Natural killer cell (primary cell): ENCODE measurements around the gene CDH13. TPM values are rescaled to one million over a fixed set of nuclear protein-coding genes. Genes with fewer than 3 reads are reported as not detected.

Source experiments
- ATAC-seq, 3 donors: fragments of 150-1000 bp in 2 of 3; fragments of 200-7000 bp in 1 of 3; cut with Tn5 transposase; 1 replicate in 1 of 3; 2 replicates in 2 of 3; pipeline ENCODE4 v1.10.0; 2021; ENCODE audit warnings: mild to moderate bottlenecking in 2 of 3, moderate library complexity in 2 of 3
- DNase-seq, 2 donors: peaks; one replicate each; pipeline versions ENCODE4 v3.0.0 to v3.0.0-alpha.2; 2013 to 2021; ENCODE audit warnings: mixed read lengths in 1 of 2
- H3K27ac ChIP-seq: one replicate; pipeline ENCODE4 v1.5.1; 2013; ENCODE audit warnings: mild to moderate bottlenecking, low read length
- H3K27me3 ChIP-seq: one replicate; pipeline ENCODE4 v1.6.1; 2013; ENCODE audit warnings: low read length; ENCODE audit not compliant: control insufficient read depth, insufficient read depth
- H3K36me3 ChIP-seq: one replicate; pipeline ENCODE4 v1.6.1; 2013; ENCODE audit warnings: low read length; ENCODE audit not compliant: control insufficient read depth, insufficient read depth
- H3K4me1 ChIP-seq: one replicate; pipeline ENCODE4 v1.6.1; 2013; ENCODE audit warnings: low read length; ENCODE audit not compliant: control insufficient read depth, insufficient read depth
- H3K4me3 ChIP-seq: one replicate; pipeline ENCODE4 v1.5.1; 2013; ENCODE audit warnings: low read length
- H3K9me3 ChIP-seq: one replicate; pipeline ENCODE4 v1.6.1; 2013; ENCODE audit warnings: low read length; ENCODE audit not compliant: control insufficient read depth, insufficient read depth
- H3K27ac Mint-ChIP-seq, 2 donors: one replicate each; pipeline ENCODE4 v1.8.0; 2022; ENCODE audit warnings: mild to moderate bottlenecking in 2 of 2, mixed read lengths in 2 of 2, moderate library complexity in 1 of 2
- H3K27me3 Mint-ChIP-seq, 2 donors: one replicate each; pipeline ENCODE4 v1.8.0; 2022; ENCODE audit warnings: low read depth in 2 of 2, mixed read lengths in 2 of 2
- H3K36me3 Mint-ChIP-seq: one replicate; pipeline ENCODE4 v1.8.0; 2022; ENCODE audit warnings: mixed read lengths
- H3K4me1 Mint-ChIP-seq, 2 donors: one replicate each; pipeline ENCODE4 v1.8.0; 2022; ENCODE audit warnings: mixed read lengths in 2 of 2
- H3K4me3 Mint-ChIP-seq: one replicate; pipeline ENCODE4 v1.8.0; 2022; ENCODE audit warnings: mild to moderate bottlenecking, moderate library complexity, mixed read lengths
- H3K9me3 Mint-ChIP-seq, 2 donors: one replicate each; pipeline ENCODE4 v1.8.0; 2022; ENCODE audit warnings: mixed read lengths in 2 of 2
- WGBS: methylation state at CpG from one replicate; pipeline ENCODE4 v1.1.7; 2013; ENCODE audit warnings: missing lambda C conversion rate; ENCODE audit not compliant: insufficient coverage; 5-methylcytosine and 5-hydroxymethylcytosine counted together
- intact Hi-C: fragments of 100-400 bp; cut with micrococcal nuclease; formaldehyde crosslinking; loops from one replicate; pipeline ENCODE4 v1.14.2; 2022
- total RNA-seq, 4 donors: library from RNA; stranded (reverse); fragments of 120-200 nt in 1 of 4; gene quantifications; one replicate each; pipeline versions ENCODE4 v1.2.3 to v1.2.4, GENCODE V29; 2013 to 2022
- TF ChIP-seq, protein P1 (sequence below): fragments of 200-600 bp; IDR thresholded peaks from one replicate; pipeline ENCODE4 v1.8.0; 2022; ENCODE audit warnings: antibody characterized with exemption

CDH13 gene
- total RNA-seq, 3 donors from 2014 or later (not counting 1 experiment from before 2014, with no cell fraction given): not detected

DNA sequence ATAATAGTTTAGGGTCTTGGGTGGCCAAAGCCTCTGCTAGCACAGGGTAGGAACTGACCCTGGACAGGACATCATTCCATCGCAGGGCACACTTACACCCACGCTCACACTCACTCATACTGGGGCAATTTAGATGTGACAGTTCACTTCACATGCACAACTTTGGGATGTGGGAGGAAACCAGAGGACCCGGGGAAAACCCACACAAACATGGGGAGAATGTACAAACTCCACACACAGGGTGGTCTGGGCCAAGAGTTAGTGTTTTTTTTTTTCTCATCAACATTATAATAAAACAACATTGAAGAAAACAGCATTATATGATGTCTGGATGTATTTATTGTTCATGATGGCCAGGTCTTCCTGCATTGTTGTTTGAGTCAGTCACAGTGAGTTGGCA is 93.6 kb downstream of the CDH13 start:
- Histone ChIP-seq H3K27me3 (no peaks in the 10 kb centered on the region), H3K4me3 (no peak overlapping the region), H3K9me3 (no peaks in the 10 kb centered on the region), H3K4me1 (no peaks in the 10 kb centered on the region), H3K27ac (no peak overlapping the region), H3K36me3 (no peaks in the 10 kb centered on the region)
- WGBS: 88% methylated on average over 2 of the region's 3 CpGs
- Mint-ChIP-seq H3K36me3 (no peaks in the 10 kb centered on the region), H3K9me3 (no peaks in the 10 kb centered on the region), H3K27ac (no peak overlapping the region), H3K4me1 (peaks cover 7 to 10% of the 10 kb centered on the region in 2 donors), H3K4me3 (no peak overlapping the region), H3K27me3 (peaks cover 18 to 26% of the 10 kb centered on the region in 2 donors)
- intact Hi-C loops: no loop called here
- no peak for ATAC-seq
- TF ChIP-seq, protein P1, sequence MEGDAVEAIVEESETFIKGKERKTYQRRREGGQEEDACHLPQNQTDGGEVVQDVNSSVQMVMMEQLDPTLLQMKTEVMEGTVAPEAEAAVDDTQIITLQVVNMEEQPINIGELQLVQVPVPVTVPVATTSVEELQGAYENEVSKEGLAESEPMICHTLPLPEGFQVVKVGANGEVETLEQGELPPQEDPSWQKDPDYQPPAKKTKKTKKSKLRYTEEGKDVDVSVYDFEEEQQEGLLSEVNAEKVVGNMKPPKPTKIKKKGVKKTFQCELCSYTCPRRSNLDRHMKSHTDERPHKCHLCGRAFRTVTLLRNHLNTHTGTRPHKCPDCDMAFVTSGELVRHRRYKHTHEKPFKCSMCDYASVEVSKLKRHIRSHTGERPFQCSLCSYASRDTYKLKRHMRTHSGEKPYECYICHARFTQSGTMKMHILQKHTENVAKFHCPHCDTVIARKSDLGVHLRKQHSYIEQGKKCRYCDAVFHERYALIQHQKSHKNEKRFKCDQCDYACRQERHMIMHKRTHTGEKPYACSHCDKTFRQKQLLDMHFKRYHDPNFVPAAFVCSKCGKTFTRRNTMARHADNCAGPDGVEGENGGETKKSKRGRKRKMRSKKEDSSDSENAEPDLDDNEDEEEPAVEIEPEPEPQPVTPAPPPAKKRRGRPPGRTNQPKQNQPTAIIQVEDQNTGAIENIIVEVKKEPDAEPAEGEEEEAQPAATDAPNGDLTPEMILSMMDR: no peak
- DNase-seq: no peak

GRCh38 chr16:82726306-82726705 is 99.5 kb downstream of the CDH13 start:
- no peaks in the 10 kb centered on the region for H3K9me3 ChIP-seq
- TF ChIP-seq, protein P1: no peak
- Mint-ChIP-seq H3K27ac (no peak overlapping the region), H3K9me3 (no peaks in the 10 kb centered on the region), H3K36me3 (no peaks in the 10 kb centered on the region), H3K4me1 (peaks cover 0 to 7% of the 10 kb centered on the region in 2 donors), H3K27me3 (peaks cover 8 to 19% of the 10 kb centered on the region in 2 donors), H3K4me3 (no peak overlapping the region)
- intact Hi-C loops: no loop called here
- H3K4me3 ChIP-seq: no peak overlapping the region
- 94% methylated on average over 2 of the region's 2 CpGs for WGBS
- DNase-seq: no peak
- H3K27ac ChIP-seq: no peak overlapping the region
- no peaks in the 10 kb centered on the region for H3K36me3 ChIP-seq
- no peaks in the 10 kb centered on the region for H3K27me3 ChIP-seq
- no peaks in the 10 kb centered on the region for H3K4me1 ChIP-seq
- no peak for ATAC-seq

DNA sequence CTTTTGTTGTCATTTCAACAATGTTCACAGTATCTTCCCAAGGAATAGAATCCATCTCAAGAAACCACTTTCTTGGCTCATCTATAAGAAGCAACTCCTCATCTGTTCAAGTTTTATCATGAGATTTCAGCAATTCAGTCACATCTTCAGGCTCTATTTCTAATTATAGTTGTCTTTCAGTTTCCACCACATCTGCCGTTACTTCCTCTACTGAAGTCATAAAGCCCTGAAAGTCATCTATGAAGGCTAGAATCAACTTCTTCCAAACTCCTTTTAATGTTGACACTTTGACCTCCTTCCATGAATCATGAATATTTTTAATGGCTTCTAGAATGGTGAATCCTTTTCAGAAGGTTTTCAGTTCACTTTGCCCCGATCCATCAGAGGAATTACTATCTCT is 102.1 kb downstream of the CDH13 start:
- 67% methylated on average over 1 of the region's 2 CpGs for WGBS
- H3K27ac ChIP-seq: no peak overlapping the region

DNA sequence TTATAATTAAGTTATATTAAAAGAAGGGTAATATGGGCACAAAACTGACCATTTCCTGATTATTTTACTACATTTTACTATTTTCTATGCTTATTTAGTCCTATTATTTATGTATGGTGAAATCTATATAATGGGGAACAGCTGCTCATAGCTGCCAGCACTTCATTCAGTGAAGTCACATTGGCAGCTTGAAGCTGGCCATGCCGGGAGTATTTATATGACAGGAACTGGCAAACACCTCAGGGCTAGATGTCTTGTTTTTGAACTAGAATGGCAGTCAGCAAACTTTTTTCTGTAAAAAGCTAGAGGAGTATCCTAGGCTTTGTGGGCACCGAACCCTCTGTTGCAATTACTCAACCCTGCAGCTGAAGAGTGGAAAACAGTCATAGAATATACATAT is 104.1 kb downstream of the CDH13 start:
- no peak for ATAC-seq
- H3K4me3 Mint-ChIP-seq: no peak overlapping the region

More for the DNA sequence above, 102.1 kb downstream of the CDH13 start:
- DNase-seq: no peak
- H3K27me3 Mint-ChIP-seq: peaks cover 10 to 19% of the 10 kb centered on the region in 2 donors
- TF ChIP-seq, protein P1: no peak
- H3K36me3 Mint-ChIP-seq: no peaks in the 10 kb centered on the region
- Histone ChIP-seq H3K9me3 (no peaks in the 10 kb centered on the region), H3K36me3 (no peaks in the 10 kb centered on the region), H3K27me3 (no peaks in the 10 kb centered on the region), H3K4me1 (no peaks in the 10 kb centered on the region), H3K4me3 (no peak overlapping the region)
- peaks cover 0 to 7% of the 10 kb centered on the region in 2 donors for H3K4me1 Mint-ChIP-seq
- H3K4me3 Mint-ChIP-seq: no peak overlapping the region
- no peaks in the 10 kb centered on the region for H3K9me3 Mint-ChIP-seq
- H3K27ac Mint-ChIP-seq: no peak overlapping the region
- intact Hi-C loops: no loop called here
- no peak for ATAC-seq

More for the DNA sequence above, 104.1 kb downstream of the CDH13 start:
- Histone ChIP-seq H3K36me3 (no peaks in the 10 kb centered on the region), H3K27me3 (no peaks in the 10 kb centered on the region), H3K4me3 (no peak overlapping the region), H3K4me1 (no peaks in the 10 kb centered on the region), H3K27ac (no peak overlapping the region), H3K9me3 (no peaks in the 10 kb centered on the region)
- intact Hi-C loops: no loop called here
- WGBS: 85% methylated on average over 1 of the region's 2 CpGs
- Mint-ChIP-seq H3K27ac (no peak overlapping the region), H3K4me1 (peaks cover 0 to 7% of the 10 kb centered on the region in 2 donors), H3K27me3 (peaks cover 10 to 21% of the 10 kb centered on the region in 2 donors), H3K9me3 (no peaks in the 10 kb centered on the region), H3K36me3 (no peaks in the 10 kb centered on the region)
- DNase-seq: no peak
- TF ChIP-seq, protein P1: no peak
